ENCODE data around the gene SLC27A1.
"Not testable (repeated sequence)": the region's sequence is repeated elsewhere in the genome, so short reads cannot be mapped to it uniquely, and the experiment has no call there.

The SLC27A1 gene

DNA sequence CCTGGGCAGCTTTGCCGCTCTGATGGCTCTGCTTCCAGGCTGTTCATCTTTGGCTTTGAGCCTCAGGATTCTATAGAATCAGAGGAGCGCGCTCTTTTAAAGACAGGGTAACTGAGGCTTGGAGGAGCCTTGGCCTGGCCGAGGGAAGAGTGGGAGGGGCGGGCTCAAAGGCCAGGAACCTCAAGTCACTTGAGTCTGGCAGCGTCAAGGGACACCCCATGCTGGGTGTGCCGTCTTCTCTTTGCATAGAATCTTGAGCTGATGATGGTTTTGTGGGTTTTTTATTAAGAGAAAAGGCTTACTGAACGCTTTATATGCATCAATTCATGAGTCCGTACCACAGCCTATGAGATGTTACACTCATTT is 42.2 kb downstream of the SLC27A1 start:
- no peak for FAIRE-seq

DNA sequence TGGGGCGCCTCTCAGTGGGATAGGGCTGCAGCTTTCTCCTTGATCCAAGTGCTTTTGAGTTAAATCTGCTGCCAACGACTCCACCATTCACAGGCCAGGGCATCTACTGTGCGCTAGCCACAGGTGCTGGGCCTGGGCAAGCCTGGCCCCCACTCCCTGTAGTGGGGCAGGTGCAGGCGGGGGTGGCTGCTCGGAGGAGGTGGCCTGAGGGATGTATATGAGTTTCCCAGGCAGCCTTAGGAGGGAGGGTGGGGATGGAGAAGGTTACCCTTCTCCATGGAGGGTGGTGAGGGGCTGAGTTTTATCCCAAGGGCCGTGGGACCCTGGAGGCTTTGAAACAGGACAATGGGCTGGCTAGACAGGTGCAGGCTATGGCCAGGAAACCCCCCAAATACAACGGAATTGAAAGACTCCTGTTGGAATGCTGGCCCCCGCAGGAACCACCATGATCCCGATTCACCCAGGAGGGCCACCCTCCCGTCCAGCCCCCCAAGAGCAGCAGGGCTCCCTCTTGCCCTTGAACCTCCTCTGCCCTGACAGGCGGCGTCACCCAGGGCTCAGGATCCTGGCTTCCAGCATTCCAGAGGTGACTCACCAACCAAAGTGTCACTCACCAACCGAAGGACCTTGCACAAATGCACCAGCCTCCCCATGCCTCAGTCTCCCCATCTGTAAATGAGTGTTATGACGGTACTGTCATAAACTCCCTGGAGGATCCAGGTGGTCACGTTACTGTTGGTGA is 45.3 kb downstream of the SLC27A1 start:
- FAIRE-seq: no peak

DNA sequence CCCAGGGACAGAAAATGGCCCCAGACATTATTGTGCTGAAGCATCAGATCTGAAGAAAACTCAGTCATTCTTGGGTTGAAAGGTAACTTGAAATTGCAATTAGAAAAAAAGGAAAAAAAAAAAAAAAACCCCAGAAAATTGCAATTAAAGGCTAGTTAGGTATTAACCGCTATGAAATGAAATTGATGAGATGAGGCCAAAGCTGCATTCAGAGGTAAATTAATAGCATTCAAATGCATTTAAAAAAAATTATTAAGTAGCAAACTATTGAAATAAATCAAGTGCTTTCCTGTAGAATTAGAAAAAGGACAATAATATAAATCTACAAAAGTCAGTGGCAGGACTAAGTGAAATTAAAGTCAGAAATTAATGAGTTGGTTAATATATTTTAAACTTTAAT is 47.6 kb downstream of the SLC27A1 start:
- no peak for FAIRE-seq

DNA sequence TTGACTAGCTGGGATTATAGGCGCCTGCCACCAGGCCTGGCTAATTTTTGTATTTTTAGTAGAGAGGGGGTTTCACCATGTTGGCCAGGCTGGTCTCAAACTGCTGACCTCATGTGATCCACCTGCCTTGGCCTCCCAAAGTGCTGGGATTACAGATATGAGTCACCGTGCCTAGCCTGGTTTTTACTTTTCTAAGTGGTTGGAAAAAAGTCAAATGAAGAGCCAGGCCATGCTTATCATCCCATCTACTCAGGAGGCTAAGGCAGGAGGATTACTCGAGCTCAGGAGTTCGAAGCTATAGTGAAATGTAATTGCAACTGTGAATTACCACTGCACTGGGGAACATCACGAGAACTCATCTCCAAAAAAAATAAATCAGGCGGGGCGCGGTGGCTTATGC is 48.3 kb downstream of the SLC27A1 start:
- not testable (repeated sequence) for FAIRE-seq

DNA sequence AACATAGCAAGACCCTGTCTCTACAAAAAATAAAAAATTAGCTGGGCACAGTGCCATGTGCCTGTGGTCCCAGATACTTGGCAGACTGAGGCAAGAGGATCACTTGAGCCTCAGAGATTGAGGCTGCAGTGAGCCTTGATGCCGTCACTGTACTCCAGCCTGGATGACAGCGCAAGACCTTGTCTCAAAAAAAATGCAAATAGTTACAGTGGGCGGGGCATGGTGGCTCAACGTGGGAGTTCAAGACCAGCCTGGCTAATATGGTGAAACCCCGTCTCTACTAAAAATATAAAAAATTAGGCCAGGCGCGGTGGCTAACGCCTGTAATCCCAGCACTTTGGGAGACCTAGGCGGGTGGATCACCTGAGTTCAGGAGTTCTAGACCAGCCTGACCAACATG is 49.6 kb downstream of the SLC27A1 start:
- FAIRE-seq: no peak

DNA sequence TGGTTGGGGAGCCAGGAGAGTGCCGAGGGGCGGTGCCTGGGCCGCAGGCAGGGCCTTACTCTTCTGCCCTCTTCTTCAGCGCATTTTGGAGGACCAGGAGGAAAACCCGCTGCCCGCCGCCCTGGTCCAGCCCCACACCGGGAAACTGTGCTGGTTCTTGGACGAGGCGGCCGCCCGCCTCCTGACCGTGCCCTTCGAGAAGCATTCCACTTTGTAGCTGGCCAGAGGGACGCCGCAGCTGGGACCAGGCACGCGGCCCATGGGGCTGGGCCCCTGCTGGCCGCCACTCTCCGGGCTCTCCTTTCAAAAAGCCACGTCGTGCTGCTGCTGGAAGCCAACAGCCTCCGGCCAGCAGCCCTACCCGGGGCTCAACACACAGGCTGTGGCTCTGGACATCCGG is 50.5 kb downstream of the SLC27A1 start:
- no peak for FAIRE-seq

DNA sequence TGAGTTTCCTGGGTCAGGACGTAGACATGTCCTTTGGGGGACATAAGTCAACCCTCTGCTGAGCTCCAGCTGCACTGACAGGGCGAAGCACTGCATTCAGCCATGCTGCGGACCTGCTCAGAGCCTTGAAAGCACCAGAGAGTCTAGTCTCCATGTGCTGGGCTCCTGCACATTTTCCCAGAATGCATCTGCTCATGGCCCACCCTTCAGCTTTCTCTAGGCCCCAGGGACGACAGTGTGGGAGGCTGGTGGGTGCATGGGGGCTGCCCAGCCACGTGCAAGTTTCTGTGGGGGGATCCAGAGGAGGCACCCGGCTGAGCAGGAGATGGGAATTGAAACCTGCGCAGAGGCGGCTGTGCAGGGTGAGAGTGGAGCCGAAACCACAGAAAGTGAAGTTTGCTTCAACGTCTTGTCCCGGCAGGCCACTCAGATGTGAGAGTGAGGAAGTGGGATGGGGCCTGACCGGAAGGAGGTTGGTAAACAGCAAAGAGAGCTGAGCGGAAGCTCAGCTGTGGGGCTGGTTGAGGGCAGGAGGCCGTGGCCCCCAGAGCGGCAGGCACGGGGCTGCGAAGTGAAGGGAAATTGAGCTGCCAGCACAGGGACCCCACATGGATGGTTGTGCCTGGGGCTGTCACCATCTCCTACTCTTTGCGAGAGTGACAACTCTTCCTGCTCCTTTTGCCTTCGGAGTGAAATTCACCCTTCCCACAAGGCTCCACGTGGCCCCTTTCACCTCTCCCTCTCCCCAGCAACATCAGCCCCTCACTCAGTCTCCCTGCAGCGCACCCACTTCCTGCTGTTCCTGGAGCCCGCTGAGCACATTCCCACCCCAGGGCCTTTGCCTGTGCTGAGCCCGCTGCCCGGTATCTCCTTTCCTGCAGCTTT is 52.9 kb downstream of the SLC27A1 start:
- FAIRE-seq: no peak

DNA sequence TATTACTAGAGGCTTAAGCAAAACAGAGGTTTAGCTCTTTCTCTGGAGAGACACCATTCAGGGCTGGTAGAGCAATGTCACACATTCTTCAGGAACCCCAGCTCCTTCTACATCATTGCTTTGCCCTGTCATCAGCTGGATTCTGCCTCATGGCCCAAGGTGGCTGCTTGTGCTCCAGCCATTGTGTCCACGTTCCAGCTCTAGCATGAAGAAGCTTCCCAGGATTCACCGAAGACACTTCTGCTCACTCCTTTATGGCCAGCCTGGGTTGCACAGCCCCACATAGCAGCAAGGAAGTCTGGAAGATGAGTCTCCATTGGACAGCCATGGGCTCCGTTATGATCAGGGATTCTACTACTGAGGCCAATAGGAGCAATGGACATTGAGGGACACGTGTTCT is 54.3 kb downstream of the SLC27A1 start:
- FAIRE-seq: no peak

DNA sequence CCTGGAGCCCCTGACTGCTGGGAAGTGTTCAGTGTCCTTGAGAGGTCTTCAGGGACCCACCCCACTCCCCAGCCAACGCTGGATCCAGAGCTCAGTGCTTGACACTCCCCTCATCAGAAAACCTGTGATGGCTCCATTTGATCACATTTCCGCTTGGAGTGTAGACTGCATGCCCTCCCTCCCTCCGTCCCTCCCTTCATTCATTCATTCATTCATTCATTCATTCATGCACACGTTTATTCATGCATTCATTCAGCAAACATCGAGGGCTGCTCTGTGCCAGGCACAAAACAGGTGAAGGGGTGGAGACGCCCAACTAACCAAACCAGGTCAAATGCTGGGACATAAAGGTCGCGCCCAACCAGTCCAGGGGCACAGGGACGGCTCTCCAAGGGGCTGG is 54.8 kb downstream of the SLC27A1 start:
- no peak for FAIRE-seq

DNA sequence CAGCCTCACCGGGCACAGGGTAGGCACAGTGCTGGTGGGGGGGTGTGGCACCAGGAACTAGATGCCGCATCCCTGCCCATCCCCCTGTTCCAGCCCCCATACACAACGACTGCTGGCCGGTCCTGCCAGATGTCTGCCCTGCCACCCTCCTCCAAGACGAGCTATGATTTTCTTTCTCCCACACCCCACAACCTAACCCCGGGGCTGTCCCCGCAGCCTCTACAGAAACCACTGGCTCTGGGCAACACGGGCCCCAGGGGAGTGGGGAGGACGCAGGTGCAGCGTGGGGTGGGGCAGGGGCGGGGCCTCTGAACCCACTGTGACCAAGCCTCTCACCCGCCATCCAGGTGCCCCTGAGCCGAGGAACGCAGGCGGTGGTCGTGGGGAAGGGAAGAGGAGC is 56.6 kb downstream of the SLC27A1 start:
- no peak for FAIRE-seq

DNA sequence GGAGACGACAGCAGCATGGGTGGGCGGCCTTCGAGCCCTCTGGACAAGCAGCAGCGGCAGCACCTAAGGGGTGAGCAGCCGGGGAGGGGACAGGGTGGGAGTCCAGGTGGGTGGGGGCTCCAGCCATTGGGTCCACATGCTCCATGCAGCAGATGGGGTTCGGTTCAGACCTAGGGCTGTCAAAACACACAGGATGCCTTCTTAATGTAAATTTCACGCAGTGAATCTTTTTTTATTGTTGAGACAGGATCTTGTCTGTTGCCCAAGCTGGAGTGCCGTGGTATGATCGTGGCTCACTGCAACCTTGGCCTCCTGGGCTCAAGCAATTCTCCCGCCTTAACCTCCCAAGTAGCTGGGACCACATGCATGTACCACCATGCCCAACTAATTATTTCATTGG is 57.0 kb downstream of the SLC27A1 start:
- no peak for FAIRE-seq

DNA sequence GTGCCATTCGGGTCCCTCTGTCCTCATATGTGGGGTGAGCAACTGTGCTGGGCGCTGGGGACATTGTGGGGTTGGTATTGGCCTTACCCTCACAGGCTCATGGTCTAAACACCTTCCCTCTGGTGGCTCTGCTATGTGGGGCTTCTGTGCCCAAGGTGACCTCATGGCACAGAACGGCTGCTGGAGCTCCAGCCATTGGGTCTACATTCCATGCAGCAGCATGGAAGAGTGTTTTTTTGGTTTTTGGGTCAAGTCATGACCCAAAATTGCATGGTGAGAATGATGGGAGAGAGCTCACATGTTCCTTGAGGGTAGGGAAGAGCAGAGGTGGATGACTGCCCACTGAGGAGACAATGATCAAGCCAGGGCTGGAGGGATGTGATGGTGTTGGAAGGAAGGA is 58.3 kb downstream of the SLC27A1 start:
- no peak for FAIRE-seq

DNA sequence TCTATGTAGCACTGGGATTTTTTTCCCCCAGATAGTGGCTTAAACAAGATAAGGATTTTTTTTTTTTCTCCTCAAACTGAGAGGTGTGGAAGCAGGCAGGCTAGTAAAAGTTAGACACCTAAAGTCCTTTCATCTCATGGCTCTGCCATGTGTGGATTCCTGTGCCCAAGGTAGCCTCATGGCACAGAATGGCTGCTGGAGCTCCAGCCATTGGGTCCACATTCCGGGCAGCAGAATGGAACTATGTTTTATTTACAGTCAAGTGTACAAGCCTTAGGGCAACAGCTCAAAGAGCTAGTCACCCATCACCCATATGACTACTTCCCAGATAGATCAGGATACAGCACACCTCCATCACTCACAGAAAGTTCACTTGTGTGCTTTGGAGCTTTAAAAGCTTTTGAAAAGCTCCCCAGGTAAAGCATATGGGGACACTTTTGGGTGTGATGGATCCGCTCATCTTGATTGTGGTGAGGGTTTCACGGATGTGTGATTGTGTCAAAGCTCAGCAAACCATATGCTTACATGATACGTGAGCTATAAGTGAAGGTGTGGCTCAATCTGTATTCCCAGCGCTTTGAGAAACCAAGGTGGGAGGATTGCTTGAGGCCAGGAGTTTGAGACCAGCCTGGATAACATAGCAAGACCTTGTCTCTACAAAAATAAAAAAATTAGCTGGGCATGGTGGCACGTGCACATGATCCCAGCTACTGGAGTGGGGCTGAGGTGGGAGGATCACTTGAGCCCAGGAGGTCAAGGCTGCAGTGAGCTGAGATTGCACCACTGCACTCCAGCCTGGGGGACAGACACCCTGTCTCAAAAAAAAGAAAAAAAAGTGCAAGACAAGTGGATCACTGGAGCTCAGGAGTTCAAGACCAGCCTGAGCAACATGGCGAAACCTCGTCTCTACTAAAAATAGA is 59.2 kb downstream of the SLC27A1 start:
- no peak for FAIRE-seq

DNA sequence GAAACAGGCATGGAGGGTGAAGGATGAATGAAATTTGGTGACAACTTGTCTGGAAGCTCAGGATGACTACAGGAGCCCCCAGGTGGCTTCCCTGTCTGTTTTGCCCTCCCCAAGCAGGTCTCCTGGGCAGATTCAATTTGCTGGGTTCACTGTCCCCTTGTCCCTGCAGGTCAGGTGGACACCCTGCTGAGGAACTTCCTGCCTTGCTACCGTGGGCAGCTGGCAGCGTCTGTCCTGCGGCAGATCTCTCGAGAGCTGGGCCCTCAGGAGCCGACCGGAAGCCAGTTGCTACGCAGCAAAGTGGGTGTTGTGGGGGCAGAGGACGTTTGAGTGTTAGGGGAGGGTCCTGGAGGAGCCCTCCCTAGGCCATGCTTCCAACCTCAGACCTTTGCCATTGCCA is 60.3 kb downstream of the SLC27A1 start:
- no peak for FAIRE-seq

DNA sequence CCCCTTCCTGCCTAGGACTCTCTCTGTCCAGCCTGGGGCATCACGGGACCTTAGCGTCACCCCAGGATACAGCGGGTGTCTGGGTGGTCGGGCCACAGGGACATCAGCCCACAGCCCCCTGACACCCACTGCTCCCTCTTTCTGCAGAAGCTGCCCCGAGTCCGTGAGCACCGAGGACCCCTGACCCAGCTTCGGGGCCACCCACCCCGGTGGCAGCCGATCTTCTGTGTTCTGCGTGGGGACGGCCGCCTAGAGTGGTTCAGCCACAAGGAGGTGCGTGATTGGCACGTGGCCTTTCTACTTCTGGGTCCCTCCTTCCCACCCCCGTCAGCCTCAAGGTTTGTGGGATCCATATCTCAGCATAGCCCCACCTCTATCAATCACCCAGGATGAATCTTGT is 61.8 kb downstream of the SLC27A1 start:
- no peak for FAIRE-seq

DNA sequence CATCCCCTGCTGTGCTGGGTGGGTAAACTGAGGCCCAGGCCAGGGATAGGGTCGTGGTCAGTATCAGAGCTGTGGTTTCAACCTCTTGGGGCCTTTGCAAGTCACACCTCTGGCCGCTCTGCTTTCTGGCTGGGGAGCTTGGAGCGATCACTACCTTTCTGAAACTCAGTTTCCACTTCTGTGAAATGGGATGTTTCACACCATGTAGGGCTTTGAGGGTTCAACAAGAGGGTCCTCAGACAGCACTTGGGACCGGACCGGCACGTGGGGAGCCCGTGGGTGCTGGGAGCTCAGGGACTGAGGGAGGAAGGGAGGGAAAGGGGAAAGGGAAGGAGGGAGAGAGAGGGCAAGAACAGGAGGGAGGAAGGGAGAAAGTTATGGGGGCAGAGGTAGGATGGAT is 62.2 kb downstream of the SLC27A1 start:
- FAIRE-seq: no peak

DNA sequence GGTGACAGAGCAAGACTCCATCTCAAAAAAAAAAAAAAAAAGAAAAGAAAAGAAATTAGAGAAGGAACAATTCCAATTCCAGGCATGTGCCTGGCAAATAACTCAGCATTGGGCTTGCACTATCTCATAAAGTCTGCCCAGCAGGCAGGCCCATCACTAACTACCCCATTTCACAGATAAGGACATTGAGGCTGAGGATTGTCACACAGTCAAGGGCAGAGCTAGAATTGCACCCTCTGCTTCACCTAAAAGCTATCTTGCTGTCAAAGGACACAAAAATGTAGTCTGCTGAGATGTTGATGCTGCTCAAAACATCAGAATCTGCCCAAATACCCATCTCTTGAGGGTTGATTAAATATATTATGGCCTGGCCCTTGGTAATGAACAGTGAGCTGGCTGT is 64.4 kb downstream of the SLC27A1 start:
- no peak for FAIRE-seq

DNA sequence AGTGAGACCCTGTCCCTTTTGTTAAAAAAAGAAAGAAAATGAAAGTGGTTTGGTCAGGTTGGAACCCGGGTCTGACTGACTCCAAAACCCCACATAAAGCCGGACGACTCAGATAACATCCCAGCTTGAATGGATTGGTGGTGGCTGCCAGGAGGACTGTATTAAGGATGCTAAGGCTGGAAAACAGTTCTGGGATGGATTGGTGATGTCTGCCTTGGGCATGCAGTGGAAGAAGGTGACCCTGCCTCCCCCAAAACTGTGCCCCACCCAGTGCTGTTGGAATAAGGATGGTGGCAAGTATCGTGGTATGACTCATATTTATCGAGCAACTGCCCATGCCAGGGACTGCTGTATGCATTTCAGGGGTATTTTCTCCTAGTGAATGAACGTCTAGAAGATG is 66.6 kb downstream of the SLC27A1 start:
- FAIRE-seq: no peak

DNA sequence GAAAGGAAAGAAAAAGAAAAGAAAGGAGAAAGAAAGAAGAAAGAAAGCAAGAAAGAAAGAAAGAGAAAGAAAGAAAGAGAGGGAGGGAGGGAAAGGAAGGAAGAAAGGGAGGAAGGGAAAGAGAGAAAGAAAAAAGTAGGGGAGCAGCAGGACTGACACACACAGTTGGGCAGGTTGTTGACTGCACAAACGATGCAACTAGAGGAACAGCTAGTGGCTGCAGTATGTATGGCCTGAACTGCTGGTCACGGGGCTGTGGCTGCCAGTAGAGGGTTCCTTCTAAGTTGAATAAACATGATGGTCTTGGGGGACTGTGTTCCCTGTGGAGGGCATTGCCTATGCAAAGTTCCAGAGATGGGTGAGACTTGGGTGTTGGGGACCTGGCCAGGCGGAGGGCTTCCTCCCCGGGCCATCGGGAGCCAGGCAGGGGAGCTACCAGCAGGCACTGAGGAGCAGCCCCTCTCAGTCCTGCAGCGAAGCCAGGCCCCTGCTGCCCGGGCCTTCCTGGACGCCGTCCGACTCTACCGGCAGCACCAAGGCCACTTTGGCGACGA is 68.4 kb downstream of the SLC27A1 start:
- no peak for FAIRE-seq

DNA sequence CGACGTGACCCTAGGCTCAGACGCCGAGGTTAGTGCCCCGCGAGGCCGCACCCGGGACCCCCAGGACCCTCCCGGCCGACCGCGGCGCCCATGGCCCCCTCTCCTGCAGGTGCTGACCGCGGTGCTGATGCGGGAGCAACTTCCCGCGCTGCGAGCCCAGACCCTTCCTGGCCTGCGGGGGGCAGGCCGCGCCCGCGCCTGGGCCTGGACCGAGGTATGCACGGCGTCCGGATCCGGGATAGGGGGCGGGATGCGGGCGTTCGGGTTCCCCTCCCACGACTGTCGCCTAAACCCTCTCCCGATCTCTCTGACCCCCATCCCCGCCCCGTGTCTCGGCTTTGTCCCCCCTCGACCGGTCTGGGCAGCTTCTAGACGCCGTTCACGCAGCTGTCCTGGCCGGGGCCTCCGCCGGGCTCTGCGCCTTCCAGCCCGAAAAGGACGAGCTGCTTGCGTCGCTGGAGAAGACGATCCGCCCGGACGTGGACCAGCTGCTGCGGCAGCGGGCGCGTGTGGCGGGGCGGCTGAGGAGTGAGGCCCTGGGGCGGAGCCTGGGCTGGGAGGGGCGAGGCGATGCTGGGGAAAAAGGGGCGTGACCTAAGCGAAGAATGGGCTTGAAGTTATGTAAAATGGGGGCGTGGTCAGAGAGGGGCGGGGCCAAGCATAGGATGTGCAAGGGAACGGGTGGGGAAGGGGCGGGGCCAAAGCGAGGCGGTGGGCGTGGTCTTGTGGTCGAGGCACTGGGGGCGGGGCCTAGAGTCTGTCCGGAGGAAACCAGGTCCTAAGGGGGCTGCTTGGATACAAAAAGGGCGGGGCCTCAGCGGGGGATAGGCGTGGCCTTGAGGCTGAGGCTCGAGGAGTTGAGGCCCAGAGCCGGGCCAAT is 69.2 kb downstream of the SLC27A1 start:
- FAIRE-seq: peak; percentile 30

DNA sequence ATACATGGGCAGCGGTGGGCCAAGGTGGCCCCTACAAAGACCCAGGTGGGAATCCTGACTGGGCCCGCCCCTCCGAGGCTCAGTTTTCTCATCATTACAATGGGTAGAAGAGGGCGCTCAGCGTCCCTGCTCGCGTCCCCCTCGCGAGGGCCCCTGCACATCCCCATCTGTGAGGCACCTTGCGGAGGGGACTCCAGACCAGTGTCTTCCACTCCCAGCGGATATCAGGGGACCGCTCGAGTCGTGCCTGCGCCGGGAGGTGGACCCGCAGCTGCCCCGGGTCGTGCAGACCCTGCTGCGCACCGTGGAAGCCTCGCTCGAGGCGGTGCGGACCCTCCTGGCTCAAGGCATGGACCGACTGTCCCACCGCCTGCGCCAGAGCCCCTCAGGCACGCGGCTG is 69.8 kb downstream of the SLC27A1 start:
- no peak for FAIRE-seq

DNA sequence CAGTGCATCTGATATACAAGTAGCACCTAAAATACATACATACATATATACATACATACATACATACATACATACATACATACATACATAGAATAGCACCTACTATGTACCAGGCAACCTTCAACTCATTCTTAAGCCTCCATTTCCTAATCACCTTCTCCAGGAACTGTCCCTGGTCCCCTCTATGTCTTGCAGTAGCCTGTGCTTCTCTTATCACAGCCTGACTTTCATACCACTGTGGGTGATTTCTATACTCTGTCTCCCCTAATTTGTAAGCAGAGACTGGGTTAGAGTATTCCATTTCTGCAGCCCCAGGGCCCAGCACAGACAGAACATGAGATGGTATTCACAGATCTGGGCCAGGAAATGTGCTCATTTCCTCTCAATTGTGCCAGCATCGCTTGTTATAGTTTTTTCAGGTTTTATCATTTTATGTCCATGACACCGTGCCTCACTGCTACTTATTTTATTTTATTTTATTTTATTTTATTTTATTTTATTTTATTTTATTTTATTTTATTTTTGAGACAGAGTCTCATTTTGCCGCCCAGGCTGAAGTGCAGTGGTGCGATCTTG is 70.9 kb downstream of the SLC27A1 start:
- no peak for FAIRE-seq

Data from G401.6 (cell line).